Skin of body (tissue), 2 donors: Measurements from ENCODE around the gene OSBPL9. TPM values are rescaled to one million over a fixed set of nuclear protein-coding genes. Genes with fewer than 3 reads are reported as not detected.
"Not testable (repeated sequence)": the region's sequence is repeated elsewhere in the genome, so short reads cannot be mapped to it uniquely, and the experiment has no call there.

Experiments
- DNase-seq: peaks from one replicate; lab custom pipeline; 2025; lab: John Stamatoyannopoulos, UW
- total RNA-seq: library from RNA; depleted of rRNA; stranded (reverse); fragments of >200 nt; gene quantifications from one replicate; pipeline ENCODE4 v1.2.3, GENCODE V29; 2014

OSBPL9 gene
- total RNA-seq, 1 donor from 2014 or later, result 75.8 TPM

GRCh38 chr1:51610104-51610503 lies 6.8 kb upstream of the OSBPL9 start:
- DNase-seq, result not testable (repeated sequence)

GRCh38 chr1:51610637-51611036 lies 6.3 kb upstream of the OSBPL9 start:
- no peak for DNase-seq

- DNase-seq, result no peak
These were observed 4.4 kb upstream of the OSBPL9 start for GRCh38 chr1:51612447-51612961.

GRCh38 chr1:51615780-51616291 lies 1.1 kb upstream of the OSBPL9 start:
- no peak for DNase-seq

GRCh38 chr1:51616490-51616889 lies 402 bp upstream of the OSBPL9 start:
- no peak for DNase-seq

- no peak for DNase-seq
These were observed 1.8 kb downstream of the OSBPL9 start for GRCh38 chr1:51618715-51619114.

GRCh38 chr1:51620470-51620869 lies 3.6 kb downstream of the OSBPL9 start:
- no peak for DNase-seq

- DNase-seq, result no peak
These were observed 4.3 kb downstream of the OSBPL9 start for GRCh38 chr1:51621161-51621560.

- DNase-seq, result no peak
These were observed 5.1 kb downstream of the OSBPL9 start for GRCh38 chr1:51621841-51622454.

- no peak for DNase-seq
These were observed 5.6 kb downstream of the OSBPL9 start for GRCh38 chr1:51622455-51622913.

GRCh38 chr1:51623025-51623424 lies 6.1 kb downstream of the OSBPL9 start:
- no peak for DNase-seq

- no peak for DNase-seq
These were observed 6.6 kb downstream of the OSBPL9 start for GRCh38 chr1:51623450-51623849.

- no peak for DNase-seq
These were observed 8.0 kb downstream of the OSBPL9 start for GRCh38 chr1:51624855-51625254.

- DNase-seq, result no peak
These were observed 10.8 kb downstream of the OSBPL9 start for GRCh38 chr1:51627672-51628071.

GRCh38 chr1:51628715-51629590 lies 12.1 kb downstream of the OSBPL9 start:
- no peak for DNase-seq

- DNase-seq, result no peak
These were observed 13.0 kb downstream of the OSBPL9 start for GRCh38 chr1:51629918-51630317.

GRCh38 chr1:51630393-51630792 lies 13.5 kb downstream of the OSBPL9 start:
- DNase-seq, result no peak

GRCh38 chr1:51630922-51631321 lies 14.0 kb downstream of the OSBPL9 start:
- DNase-seq, result no peak

- no peak for DNase-seq
These were observed 14.9 kb downstream of the OSBPL9 start for GRCh38 chr1:51631747-51632146.

- no peak for DNase-seq
These were observed 17.7 kb downstream of the OSBPL9 start for GRCh38 chr1:51634618-51635017.

GRCh38 chr1:51635615-51636014 lies 18.7 kb downstream of the OSBPL9 start:
- DNase-seq, result no peak

GRCh38 chr1:51636191-51636590 lies 19.3 kb downstream of the OSBPL9 start:
- no peak for DNase-seq
